ENCODE measurements around the gene TECPR2. TPM values are rescaled to one million over a fixed set of nuclear protein-coding genes. Genes with fewer than 3 reads are reported as not detected.

TECPR2 gene
- total RNA-seq, 1 donor from 2014 or later: 24.5 TPM

DNA sequence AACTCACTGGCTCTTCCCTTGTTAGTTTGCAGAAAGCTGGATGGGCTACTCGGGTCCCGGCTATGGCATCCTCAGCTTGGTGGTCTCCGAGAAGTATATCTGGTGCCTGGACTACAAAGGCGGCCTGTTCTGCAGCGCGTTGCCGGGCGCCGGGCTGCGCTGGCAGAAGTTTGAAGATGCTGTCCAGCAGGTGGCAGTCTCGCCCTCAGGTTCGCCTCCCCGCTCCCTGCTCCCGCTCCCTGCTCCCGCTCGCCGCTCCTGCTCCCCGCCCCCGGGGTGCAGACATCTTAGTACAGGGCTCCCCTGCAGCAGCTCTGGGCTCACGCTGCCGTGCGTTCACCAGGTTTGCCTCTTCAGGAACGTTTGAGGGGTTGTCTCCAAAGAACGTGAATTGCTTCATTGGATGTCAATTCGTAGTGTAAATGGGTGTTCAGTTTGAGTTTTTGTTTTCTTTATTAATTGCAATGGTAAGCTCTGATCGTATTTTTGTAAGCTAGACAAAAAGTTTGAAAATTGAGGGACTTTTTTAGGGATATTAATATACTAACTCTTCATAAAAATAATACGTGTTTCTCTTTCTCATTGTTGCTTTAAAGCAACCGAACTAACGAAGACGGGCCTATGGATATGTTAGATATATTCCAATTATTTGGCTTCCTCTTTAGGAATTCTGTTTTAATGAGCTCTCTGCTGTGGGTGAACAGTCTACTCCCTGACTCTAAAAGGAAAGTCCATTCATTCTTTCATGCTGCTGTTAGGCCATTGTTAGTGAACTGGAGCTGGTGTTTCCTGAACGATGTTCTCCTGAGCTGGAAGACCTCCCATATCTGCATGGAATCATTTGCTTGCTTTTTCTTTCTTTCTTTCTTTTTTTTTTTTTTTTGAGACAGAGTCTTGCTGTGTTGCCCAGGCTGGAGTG, 75.5 kb downstream of the TECPR2 start:
- peak; percentile 93 for DNase-seq
- Mint-ChIP-seq H3K27me3 (ENCODE audit: unreplicated experiment) (no peaks in the 10 kb centered on the region), H3K36me3 (ENCODE audit: unreplicated experiment) (no peaks in the 10 kb centered on the region), H3K4me3 (ENCODE audit: unreplicated experiment) (no peak overlapping the region), H3K4me1 (ENCODE audit: low read depth, unreplicated experiment) (peaks cover 6% of the 10 kb centered on the region), H3K27ac (ENCODE audit: unreplicated experiment) (no peak overlapping the region), H3K9me3 (ENCODE audit: unreplicated experiment) (no peaks in the 10 kb centered on the region)
- TF ChIP-seq, protein P1, sequence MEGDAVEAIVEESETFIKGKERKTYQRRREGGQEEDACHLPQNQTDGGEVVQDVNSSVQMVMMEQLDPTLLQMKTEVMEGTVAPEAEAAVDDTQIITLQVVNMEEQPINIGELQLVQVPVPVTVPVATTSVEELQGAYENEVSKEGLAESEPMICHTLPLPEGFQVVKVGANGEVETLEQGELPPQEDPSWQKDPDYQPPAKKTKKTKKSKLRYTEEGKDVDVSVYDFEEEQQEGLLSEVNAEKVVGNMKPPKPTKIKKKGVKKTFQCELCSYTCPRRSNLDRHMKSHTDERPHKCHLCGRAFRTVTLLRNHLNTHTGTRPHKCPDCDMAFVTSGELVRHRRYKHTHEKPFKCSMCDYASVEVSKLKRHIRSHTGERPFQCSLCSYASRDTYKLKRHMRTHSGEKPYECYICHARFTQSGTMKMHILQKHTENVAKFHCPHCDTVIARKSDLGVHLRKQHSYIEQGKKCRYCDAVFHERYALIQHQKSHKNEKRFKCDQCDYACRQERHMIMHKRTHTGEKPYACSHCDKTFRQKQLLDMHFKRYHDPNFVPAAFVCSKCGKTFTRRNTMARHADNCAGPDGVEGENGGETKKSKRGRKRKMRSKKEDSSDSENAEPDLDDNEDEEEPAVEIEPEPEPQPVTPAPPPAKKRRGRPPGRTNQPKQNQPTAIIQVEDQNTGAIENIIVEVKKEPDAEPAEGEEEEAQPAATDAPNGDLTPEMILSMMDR (IDR thresholded peaks at IDR 0.05; ENCODE audit: partially characterized antibody, unreplicated experiment): peak; percentile 79

DNA sequence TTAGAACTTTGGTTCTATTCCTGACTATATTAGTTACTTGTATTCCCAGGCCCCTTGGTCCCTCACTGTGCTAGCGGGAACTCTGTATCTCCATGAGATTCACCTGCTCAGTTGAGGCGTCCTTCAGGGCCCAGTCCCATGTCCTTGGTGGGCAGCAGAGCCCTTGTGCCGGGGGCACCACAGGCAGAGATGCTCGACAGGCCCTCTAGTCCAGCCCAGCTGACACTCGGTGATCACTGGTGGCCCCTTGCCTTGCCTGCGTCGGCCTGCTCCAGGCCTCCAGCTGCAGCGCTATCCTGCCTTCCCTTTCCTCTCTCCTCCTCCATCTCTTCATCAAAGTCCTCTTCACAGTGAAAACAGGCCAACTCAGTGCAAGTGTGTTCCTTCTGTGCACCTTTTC, 76.8 kb downstream of the TECPR2 start:
- Mint-ChIP-seq H3K4me3 (ENCODE audit: unreplicated experiment) (no peak overlapping the region), H3K27ac (ENCODE audit: unreplicated experiment) (no peak overlapping the region), H3K36me3 (ENCODE audit: unreplicated experiment) (no peaks in the 10 kb centered on the region), H3K4me1 (ENCODE audit: low read depth, unreplicated experiment) (peaks cover 6% of the 10 kb centered on the region), H3K27me3 (ENCODE audit: unreplicated experiment) (no peaks in the 10 kb centered on the region), H3K9me3 (ENCODE audit: unreplicated experiment) (no peaks in the 10 kb centered on the region)
- no peak for DNase-seq
- TF ChIP-seq, protein P1 (IDR thresholded peaks at IDR 0.05; ENCODE audit: partially characterized antibody, unreplicated experiment): no peak

DNA sequence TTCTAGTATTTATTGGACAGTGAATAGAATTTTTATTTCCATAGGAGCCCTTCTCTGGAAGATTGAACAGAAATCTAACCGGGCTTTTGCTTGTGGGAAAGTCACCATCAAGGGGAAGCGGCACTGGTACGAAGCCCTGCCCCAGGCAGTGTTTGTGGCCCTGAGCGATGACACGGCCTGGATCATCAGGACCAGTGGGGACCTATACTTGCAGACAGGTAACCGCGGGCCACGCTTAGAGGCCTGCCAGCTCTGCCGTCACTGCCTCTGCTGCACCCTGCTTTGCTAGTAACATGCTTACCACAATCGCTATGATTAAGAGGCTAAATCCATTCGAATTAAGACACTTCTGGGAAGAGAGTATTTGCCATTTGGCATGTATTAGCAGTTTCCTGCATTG, 77.7 kb downstream of the TECPR2 start:
- TF ChIP-seq, protein P1 (IDR thresholded peaks at IDR 0.05; ENCODE audit: partially characterized antibody, unreplicated experiment): no peak
- Mint-ChIP-seq H3K4me1 (ENCODE audit: low read depth, unreplicated experiment) (peaks cover 10% of the 10 kb centered on the region), H3K27me3 (ENCODE audit: unreplicated experiment) (no peaks in the 10 kb centered on the region), H3K27ac (ENCODE audit: unreplicated experiment) (no peak overlapping the region), H3K4me3 (ENCODE audit: unreplicated experiment) (no peak overlapping the region), H3K9me3 (ENCODE audit: unreplicated experiment) (no peaks in the 10 kb centered on the region), H3K36me3 (ENCODE audit: unreplicated experiment) (peaks cover 5% of the 10 kb centered on the region)
- no peak for DNase-seq

DNA sequence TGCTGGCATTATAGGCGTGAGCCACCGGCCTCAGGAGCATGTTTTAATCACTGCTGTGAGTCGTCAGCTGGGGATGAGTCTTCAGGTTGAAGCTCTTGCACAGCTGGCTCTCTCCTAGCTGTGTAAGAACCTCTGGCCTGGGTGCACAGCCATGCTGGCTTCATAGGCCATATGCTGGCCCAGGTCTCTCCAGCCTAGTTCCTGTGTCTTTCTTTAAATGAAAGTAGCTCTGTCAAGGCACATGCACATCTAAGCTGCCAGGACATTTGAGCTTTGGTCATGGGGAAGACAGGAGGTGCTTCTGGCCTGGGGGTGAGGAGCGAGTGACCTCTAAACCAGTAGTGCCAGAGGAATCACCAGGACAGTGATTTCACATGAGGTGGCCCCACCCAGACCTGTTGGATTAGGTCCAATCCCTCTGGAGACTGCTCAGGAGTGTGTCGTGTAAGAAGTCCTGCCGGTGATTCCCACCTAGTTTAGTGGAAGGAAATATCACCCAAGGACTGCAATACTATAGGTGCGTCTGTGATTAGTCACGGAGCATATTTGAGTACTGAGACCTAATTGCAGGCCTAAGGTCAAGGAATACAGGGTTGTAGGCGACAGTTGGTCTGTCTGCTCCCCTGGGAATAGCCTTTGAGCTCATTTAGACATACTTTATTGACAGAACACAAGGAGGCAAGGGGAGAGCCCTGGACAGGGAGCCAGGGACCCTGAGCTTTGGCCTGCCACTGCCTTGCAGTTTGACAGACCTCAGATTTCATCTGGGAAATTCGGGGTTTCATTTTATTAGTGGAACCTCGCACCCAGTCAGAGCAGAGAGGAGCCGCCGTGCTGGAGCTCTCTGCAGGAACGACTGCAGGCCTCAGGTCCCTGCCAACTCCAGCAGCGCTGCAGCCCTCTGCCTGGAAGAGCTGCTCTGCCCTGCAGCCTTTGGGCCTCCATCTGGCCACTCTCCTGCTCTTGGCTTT, 79.8 kb downstream of the TECPR2 start:
- H3K27ac Mint-ChIP-seq (ENCODE audit: unreplicated experiment): peak overlapping the region; percentile 87
- no peaks in the 10 kb centered on the region for H3K27me3 Mint-ChIP-seq (ENCODE audit: unreplicated experiment)
- no peak for DNase-seq
- H3K4me3 Mint-ChIP-seq (ENCODE audit: unreplicated experiment): no peak overlapping the region
- peaks cover 2% of the 10 kb centered on the region for H3K9me3 Mint-ChIP-seq (ENCODE audit: unreplicated experiment)
- H3K36me3 Mint-ChIP-seq (ENCODE audit: unreplicated experiment): peaks cover 5% of the 10 kb centered on the region
- peaks cover 10% of the 10 kb centered on the region for H3K4me1 Mint-ChIP-seq (ENCODE audit: low read depth, unreplicated experiment)
- TF ChIP-seq, protein P1 (IDR thresholded peaks at IDR 0.05; ENCODE audit: partially characterized antibody, unreplicated experiment): no peak
